ENCODE measurements around the gene ADAP2.
"Not testable (repeated sequence)": the region's sequence is repeated elsewhere in the genome, so short reads cannot be mapped to it uniquely, and the experiment has no call there.

ADAP2 gene

DNA sequence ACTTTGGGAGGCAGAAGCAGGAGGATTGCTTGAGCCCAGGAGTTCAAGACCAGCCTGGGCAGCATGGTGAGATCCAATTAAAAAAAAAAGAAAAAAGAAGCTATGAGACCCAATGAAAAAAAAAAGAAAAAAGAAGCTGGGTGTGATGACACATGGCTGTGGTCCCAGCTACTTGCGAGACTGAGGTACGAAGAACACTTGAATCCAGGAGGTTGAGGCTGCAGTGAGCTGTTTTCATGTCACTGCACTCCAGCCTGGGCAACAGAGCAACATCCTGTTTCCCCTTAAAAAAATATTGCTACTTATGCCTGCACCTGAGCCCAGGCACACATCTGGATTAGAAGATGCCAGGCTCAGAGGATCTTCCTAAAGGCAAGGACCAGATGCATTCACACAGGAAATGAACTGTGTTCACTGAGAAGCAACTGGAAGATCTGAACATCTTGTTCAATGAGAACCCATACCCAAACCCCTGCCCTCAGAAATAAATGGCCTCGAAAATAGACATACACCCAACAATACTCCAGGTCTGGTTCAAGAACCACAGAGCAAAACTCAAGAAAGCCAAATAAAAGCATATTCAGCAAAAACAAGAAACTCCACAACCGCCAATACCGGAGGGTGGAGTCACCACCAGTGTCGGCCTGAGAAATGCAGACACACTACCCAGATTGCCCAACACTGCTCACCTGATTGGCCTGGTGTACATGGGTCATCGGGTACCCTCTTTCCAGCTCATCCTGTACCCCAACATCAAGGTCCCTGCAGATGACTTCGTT is 53.5 kb downstream of the ADAP2 start:
- DNase-seq, result no peak

DNA sequence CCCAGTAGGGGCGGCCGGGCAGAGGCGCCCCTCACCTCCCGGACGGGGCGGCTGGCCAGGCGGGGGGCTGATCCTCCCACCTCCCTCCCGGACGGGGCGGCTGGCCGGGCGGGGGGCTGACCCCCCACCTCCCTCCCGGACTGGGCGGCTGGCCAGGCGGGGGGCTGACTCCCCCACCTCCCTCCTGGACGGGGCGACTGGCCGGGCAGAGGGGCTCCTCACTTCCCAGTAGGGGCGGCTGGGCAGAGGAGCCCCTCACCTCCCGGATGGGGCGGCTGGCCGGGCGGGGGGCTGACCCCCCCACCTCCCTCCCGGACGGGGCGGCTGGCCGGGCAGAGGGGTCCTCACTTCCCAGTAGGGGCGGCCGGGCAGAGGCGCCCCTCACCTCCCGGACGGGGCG is 58.2 kb downstream of the ADAP2 start:
- not testable (repeated sequence) for DNase-seq

DNA sequence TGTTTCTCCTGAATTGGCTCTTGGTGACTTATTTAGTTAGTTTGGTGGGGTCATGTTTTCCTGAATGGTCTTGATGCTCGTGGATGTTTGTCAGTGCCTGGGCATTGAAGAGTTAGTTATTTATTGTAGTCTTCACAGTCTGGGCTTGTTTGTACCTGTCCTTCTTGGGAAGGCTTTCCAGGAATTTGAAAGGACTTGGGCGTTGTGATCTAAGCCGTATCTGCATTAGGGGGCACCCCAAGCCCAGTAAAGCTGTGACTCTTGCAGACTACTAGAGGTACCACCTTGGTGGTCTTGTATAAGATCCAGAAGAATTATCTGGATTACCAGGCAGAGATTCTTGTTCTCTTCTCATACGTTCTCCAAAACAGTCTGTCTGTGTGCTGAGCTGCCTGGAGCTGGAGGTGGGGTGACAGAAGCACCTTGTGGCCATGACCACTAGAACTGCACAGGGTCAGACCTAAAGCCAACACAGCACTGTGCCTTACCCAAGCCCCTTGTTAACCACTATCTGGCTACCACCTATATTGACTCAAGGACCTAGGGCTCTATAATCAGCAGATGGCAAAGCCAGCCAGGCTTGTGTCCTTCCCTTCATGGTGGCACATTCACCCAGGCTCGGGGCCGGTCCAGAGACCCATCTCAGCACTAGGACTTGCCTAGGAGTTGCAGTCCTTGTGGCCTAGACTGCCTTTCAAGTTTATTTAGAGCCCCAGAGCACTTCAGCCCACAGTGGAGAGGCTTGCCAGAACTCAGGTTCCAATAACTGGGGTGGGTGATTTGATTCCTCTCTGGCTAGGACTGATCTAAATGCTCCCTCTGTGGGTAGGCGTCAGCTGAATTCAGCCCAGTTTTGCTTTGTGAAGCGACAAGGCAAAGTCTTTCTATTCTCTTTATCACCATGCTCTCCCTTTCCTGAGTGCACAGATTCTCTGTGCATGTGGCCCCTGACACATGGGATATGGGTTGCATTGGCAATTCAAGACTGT is 60.1 kb downstream of the ADAP2 start:
- DNase-seq, result no peak

DNA sequence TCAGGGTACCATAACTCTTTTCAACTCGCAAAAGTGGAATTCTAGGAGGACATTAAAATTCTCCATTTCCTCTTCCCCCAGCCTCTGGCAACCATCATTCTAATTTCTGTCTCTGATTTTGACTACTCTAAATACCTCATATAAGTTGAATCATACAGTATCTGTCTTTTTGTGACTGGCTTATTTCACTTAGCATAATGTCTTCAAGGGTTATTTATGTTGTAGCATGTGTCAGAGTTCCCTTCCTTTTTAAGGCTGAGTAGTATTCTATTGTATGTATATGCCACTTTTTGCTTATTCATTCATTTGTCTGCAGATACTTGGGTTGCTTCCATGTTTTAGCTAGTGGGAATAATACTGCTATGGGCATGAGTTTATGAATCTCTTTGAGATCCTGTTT is 61.1 kb downstream of the ADAP2 start:
- DNase-seq, result no peak

DNA sequence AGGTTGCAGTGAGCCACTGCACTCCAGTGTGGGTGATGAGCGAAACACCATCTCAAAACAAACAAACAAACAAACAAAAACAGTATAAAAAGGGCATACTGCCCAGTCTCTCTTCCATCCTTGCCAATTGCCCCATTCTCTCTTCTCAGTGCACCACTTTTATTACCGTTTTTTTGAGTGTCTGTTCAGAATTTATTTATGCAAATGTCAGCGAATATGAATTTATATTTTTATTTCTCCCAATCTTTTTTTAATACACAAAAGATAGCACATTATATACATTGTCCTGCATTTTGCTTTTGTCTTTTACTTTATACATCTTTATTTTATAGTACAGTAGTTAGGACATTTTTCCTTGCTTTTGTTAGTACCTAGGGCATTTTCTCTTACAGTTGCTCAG is 68.7 kb downstream of the ADAP2 start:
- DNase-seq, result no peak

DNA sequence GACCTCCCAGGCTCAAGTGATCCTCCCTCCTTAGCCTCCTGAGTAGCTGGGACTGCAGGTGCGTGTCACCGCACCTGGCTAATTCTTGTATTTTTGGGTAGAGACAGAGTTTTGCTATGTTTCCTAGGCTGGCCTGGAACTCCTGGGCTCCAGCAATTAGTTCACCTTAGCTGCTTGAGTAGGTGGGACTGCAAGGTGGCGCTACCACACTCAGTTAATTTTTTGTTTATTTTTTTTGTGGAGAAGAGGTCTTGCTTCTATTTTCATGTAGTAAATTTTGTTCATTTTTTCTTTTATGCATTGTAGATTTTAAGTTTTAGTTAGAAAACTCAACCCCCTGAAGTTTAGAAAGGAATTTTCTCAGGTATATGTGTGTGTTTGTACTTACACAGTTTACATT is 70.8 kb downstream of the ADAP2 start:
- no peak for DNase-seq

DNA sequence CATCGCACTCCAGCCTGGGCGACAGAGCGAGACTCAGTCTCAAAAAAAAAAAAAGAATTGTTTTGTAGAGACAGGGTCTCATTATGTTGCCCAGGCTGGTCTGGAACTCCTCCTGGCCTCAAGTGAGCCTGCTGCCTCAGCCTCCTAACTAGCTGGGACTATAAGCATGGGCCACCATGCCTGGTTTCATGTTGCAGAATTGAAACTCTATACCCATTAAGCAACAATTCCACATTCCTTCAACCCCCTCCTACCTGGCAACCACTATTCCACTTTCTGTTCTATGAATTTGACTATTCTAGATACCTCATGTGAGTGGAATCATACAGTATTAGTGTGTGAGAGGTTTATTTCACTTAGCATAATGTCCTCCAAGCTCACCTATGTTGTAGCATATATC is 73.6 kb downstream of the ADAP2 start:
- no peak for DNase-seq

DNA sequence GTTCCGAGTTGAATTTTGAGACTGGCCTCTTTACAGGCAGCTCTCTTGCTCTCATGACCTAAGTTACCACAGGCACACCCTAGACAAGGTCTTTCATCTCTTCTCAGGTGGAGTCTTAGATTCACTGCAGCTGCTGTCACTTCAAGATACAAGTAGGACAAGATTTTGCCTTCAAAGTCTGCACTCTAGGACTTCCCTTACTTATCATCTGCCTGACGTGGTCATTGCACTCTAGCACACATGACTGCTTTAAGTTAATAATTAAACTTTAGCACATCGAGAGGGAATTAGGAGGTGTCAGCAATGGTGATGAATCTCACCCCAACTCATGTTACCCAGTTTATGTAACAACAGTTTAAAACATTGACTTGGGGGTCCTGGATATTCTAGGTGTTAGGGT is 74.7 kb downstream of the ADAP2 start:
- no peak for DNase-seq

DNA sequence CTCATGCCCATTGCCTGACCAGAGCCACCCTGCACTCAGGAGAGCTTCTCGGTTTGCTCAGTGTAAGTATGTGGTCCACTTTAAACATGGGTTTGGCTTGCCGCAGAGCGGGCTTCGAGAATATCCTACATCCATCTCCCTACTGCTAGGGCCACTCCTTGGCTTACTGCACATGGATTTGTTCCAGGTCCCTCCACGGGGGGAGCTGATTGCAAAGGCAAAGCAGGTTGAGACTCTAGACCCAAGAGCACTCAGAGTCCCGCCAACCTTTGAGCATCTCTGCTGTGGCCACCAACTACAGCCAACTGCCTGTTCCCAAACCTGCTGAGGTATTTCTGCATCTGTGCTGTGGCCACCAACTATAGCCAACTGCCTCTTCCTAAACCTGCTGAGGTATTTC is 75.5 kb downstream of the ADAP2 start:
- no peak for DNase-seq

DNA sequence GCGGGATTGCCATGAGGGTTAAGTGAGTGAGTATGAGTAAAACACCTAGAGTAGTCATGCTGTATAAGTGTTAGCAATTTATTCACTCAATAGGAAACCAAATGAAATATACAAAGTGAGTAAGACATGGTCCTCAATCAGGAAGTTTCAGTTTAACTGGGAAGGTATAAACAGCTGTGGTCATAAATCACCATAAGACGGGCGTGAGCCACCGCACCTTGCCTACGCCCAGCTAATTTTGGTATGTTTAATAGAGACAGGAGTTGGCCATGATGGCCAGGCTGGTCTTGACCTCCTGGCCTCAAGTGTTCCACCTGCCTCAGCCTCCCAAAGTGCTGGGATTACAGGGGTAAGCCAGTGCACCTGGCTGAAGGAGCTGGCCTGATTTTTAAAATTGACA is 76.1 kb downstream of the ADAP2 start:
- DNase-seq, result no peak

DNA sequence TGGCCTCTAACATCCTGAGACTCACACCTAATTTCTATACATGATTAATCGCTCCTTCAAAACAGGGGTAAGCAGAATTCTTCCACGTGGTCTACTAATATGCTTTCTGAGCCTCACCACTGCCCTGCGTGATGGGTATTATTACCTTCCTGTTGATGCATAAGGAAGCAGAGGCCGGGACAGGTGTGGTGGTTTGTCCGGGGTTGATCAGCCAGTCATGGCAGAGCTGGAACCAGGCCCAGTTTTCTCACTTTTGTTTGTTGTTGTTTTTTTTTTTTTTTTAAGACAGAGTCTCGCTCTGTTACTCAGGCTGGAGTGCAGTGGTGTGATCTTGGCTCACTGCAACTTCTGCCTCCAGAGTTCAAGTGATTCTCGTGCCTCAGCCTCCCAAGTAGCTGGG is 80.3 kb downstream of the ADAP2 start:
- DNase-seq, result no peak

DNA sequence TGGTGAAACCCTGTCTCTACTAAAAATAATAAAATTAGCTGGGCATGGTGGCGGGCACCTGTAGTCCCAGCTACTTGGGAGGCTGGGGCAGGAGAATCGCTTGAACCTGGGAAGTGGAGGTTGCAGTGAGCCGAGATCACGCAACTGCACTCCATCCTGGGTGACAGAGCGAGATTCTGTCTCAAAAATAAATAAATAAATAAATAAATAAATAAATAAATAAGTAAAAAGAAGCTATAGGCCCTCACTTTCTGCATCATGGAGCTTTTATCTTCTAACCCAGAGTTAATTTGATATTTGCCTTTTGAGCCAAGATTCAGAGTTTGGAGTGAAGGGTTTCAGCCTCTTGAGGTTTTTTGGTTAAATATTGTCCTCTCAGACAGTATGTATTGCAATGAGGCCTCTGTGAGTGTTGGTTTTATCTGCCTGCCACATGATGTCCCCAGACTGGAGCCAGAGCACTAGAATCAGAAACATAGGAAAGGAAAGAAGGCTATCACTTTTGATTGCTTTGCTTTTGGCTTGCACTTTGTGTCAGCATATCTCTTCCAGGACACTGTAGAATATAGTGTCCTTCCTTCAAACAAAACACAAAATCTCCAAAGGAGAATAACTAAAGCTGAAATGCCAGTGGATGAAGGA is 81.6 kb downstream of the ADAP2 start:
- DNase-seq, result no peak

DNA sequence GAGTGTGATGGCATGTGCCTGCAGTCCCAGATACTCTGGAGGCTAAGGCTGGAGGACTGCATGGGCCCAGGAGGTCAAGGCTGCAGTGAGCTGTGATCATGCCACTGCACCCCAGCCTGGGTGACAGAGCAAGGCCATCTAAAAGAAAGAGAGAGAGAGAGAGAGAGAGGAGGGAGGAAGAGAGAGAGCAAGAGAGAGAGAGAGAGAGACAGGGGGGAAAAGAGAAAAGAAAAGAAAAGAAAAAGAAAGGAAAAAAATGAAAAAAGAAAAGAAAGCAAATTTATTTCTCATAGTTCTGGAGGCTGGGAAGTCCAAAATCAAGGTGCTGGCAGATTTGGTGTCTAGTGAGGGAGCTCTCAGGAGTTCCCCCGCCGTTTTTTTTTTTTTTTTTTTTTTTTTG is 82.4 kb downstream of the ADAP2 start:
- no peak for DNase-seq

DNA sequence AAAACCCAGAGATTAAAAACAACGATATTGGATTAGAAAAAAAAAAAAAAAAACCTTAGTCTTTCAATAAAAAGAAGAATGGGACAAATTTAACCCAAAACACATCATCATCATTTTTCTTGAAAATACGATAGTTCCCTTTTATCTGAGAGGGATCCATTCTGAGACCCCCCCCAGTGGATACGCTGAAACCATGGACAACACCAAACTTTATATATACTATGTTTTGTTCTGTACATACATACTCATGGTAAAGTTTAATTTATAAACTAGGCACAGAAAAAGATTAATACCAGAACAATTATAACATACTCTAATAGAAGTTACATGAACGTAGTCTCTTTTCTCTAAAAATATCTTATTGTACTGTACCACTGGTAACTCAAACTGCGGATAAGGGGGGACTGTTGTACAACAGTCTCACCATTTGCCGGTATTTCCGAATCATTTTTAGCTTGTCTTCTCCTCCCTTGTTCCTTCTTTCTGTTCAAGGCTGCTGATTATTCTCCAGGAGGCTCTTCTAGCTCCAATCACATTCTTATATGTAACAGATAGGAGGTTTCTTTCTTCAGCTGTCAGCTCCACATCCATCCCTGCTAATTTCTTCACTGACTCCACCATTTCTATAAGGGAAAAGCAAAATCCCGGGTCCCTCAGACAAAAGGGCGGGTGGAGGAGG is 86.1 kb downstream of the ADAP2 start:
- no peak for DNase-seq

DNA sequence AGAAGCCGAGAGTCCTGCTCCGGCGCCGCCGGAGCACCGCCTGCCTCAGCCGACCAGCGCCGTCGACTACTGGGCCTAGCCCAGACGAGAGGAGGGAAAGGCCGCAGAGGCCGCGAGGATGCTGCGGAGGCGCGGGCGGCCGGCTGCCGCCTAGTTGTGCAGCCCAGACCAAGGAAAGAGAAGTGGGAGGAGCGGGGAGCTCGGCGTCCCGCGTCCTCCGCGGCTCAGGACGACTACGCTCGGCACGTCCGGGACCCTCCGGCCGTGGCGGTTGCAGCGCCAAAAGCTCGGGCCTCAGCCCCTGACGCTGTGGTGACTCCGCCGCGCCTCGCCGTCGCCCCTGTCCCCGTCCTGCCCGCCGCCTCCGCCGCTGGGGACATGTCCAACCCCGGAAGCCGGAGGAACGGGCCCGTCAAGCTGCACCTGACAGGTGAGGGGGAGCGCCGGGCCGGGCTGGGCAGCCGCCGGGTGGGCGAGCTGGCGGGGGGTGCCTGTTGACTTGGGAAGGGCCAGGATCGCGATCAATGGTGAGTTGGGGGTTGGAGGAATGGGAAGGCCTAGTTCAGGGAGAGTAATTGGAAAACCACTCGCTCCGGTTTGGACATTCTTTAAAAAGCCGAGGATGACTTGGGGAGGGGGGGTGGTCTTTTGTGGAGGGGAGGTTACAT is 86.8 kb downstream of the ADAP2 start:
- DNase-seq, result peak; percentile 21

Data from hematopoietic multipotent progenitor cell treated with erythropoietin and hydrocortisone succinate and interleukin-3 and kit ligand, for 8 days (in vitro differentiated cells).